OCI-LY1 (cell line): ENCODE data around the gene ZEB1.

Source experiments
- H2AFZ ChIP-seq: fragments of 200-600 bp; sonication (generic), shearing (Covaris generic); 2 replicates; pipeline ENCODE4 v1.6.0; 2014; ENCODE audit warnings: antibody characterized with exemption, mild to moderate bottlenecking, low read length
- H3F3A ChIP-seq: fragments of 200-600 bp; sonication (generic), shearing (Covaris generic); 2 replicates; pipeline ENCODE4 v1.6.0; 2014; ENCODE audit warnings: mild to moderate bottlenecking, antibody characterized with exemption, low read length, moderate library complexity; ENCODE audit not compliant: insufficient read depth
- H3K27ac ChIP-seq: fragments of 200-600 bp; sonication (generic); 2 replicates; pipeline ENCODE4 v1.5.1; 2014; ENCODE audit warnings: low read length, mixed run types, mild to moderate bottlenecking, low read depth; ENCODE audit not compliant: poor library complexity, severe bottlenecking
- H3K27me3 ChIP-seq: fragments of 200-600 bp; sonication (generic); 2 replicates; pipeline ENCODE4 v1.6.0; 2014; ENCODE audit warnings: antibody characterized with exemption, mild to moderate bottlenecking, low read length, moderate library complexity; ENCODE audit not compliant: insufficient read depth
- H3K36me3 ChIP-seq: fragments of 200-600 bp; sonication (generic); 2 replicates; pipeline ENCODE4 v1.6.1; 2014; ENCODE audit warnings: mild to moderate bottlenecking, antibody characterized with exemption, low read length, moderate library complexity, mixed read lengths; ENCODE audit not compliant: insufficient read depth
- H3K4me1 ChIP-seq: fragments of 200-600 bp; sonication (generic); 2 replicates; pipeline ENCODE4 v1.5.1; 2014; ENCODE audit warnings: mild to moderate bottlenecking, low read length, moderate library complexity; ENCODE audit not compliant: insufficient read depth, severe bottlenecking
- H3K4me2 ChIP-seq: fragments of 200-600 bp; sonication (generic), shearing (Covaris generic); 2 replicates; pipeline ENCODE4 v1.6.1; 2014; ENCODE audit warnings: low read length
- H3K4me3 ChIP-seq: fragments of 200-600 bp; sonication (generic); 2 replicates; pipeline ENCODE4 v1.5.1; 2014; ENCODE audit warnings: low read length, low read depth, mild to moderate bottlenecking, mixed read lengths; ENCODE audit not compliant: poor library complexity, severe bottlenecking
- H3K79me2 ChIP-seq: fragments of 200-600 bp; shearing (Covaris generic); 2 replicates; pipeline ENCODE4 v1.6.1; 2016; ENCODE audit warnings: mixed run types, low read length, mixed read lengths; ENCODE audit not compliant: insufficient read depth
- H3K9ac ChIP-seq: fragments of 200-600 bp; sonication (generic), shearing (Covaris generic); 2 replicates; pipeline ENCODE4 v1.6.1; 2014; ENCODE audit warnings: mild to moderate bottlenecking, low read length, mixed read lengths
- H3K9me2 ChIP-seq: fragments of 200-600 bp; sonication (generic), shearing (Covaris generic); 2 replicates; pipeline ENCODE4 v1.6.1; 2014; ENCODE audit warnings: low read depth, mild to moderate bottlenecking, low read length, mixed read lengths
- H3K9me3 ChIP-seq: fragments of 200-600 bp; shearing (Covaris generic); 2 replicates; pipeline ENCODE4 v1.6.1; 2014; ENCODE audit warnings: low read length, mixed read lengths
- H4K20me1 ChIP-seq: fragments of 200-600 bp; sonication (generic), shearing (Covaris generic); 2 replicates; pipeline ENCODE4 v1.6.0; 2016; ENCODE audit warnings: mild to moderate bottlenecking, low read length; ENCODE audit not compliant: insufficient read depth
- CTCF ChIP-seq: fragments of 200-600 bp; sonication (generic), shearing (Covaris generic); IDR thresholded peaks from 2 replicates; pipeline ENCODE4 v1.5.1; 2017; ENCODE audit warnings: mild to moderate bottlenecking, antibody characterized with exemption, low read length, moderate library complexity, mixed read lengths
- EZH2 ChIP-seq: fragments of 200-600 bp; sonication (generic), shearing (Covaris generic); IDR thresholded peaks from 2 replicates; pipeline ENCODE4 v1.8.0; 2017; ENCODE audit warnings: borderline replicate concordance, mixed run types, mild to moderate bottlenecking, antibody characterized with exemption, low read length, moderate library complexity, mixed read lengths

ZEB1 gene

GRCh38 chr10:31383810-31384588 lies 65.0 kb downstream of the ZEB1 start:
- no peak for TF ChIP-seq EZH2
- Histone ChIP-seq H3K9ac (no peak overlapping the region), H3K9me2 (no peaks in the 10 kb centered on the region), H3K9me3 (no peaks in the 10 kb centered on the region), H3K27ac (no peak overlapping the region), H3K79me2 (peaks cover 33% of the 10 kb centered on the region; the same call in 1 of the 2 replicates), H2AFZ (no peak overlapping the region), H3K4me2 (0 out of 2 replicates have a peak overlapping the region, but pooled peaks have one; percentile 14), H4K20me1 (no peaks in the 10 kb centered on the region), H3K36me3 (peaks cover 18% of the 10 kb centered on the region; the same call in 1 of the 2 replicates), H3K27me3 (no peaks in the 10 kb centered on the region), H3K4me3 (no peak overlapping the region), H3K4me1 (peaks cover 12% of the 10 kb centered on the region), H3F3A (no peaks in the 10 kb centered on the region)

GRCh38 chr10:31384589-31384949 lies 65.6 kb downstream of the ZEB1 start:
- no peaks in the 10 kb centered on the region for H4K20me1 ChIP-seq

GRCh38 chr10:31390804-31391203 lies 71.8 kb downstream of the ZEB1 start:
- Histone ChIP-seq H3K79me2 (no peaks in the 10 kb centered on the region), H3K4me1 (no peaks in the 10 kb centered on the region), H3K4me3 (no peak overlapping the region)

More at GRCh38 chr10:31384589-31384949, 65.6 kb downstream of the ZEB1 start:
- no peak overlapping the region for H2AFZ ChIP-seq
- H3K4me1 ChIP-seq: peaks cover 12% of the 10 kb centered on the region
- peaks cover 33% of the 10 kb centered on the region; the same call in 1 of the 2 replicates for H3K79me2 ChIP-seq
- H3K9me3 ChIP-seq: no peaks in the 10 kb centered on the region
- H3K36me3 ChIP-seq: peaks cover 23% of the 10 kb centered on the region; the same call in 1 of the 2 replicates
- H3K27me3 ChIP-seq: no peaks in the 10 kb centered on the region
- TF ChIP-seq CTCF: no peak
- no peak for TF ChIP-seq EZH2
- H3K9me2 ChIP-seq: no peaks in the 10 kb centered on the region
- H3F3A ChIP-seq: no peaks in the 10 kb centered on the region
- H3K9ac ChIP-seq: no peak overlapping the region
- H3K4me3 ChIP-seq: no peak overlapping the region
- H3K4me2 ChIP-seq: 0 out of 2 replicates have a peak overlapping the region, but pooled peaks have one; percentile 14
- no peak overlapping the region for H3K27ac ChIP-seq

More at GRCh38 chr10:31390804-31391203, 71.8 kb downstream of the ZEB1 start:
- H4K20me1 ChIP-seq: no peaks in the 10 kb centered on the region
- H3K9ac ChIP-seq: no peak overlapping the region
- no peaks in the 10 kb centered on the region for H3K9me2 ChIP-seq
- no peaks in the 10 kb centered on the region for H3F3A ChIP-seq
- H3K4me2 ChIP-seq: no peak overlapping the region
- peaks cover 34% of the 10 kb centered on the region for H3K36me3 ChIP-seq
- H2AFZ ChIP-seq: no peak overlapping the region
- no peaks in the 10 kb centered on the region for H3K27me3 ChIP-seq
- no peaks in the 10 kb centered on the region for H3K9me3 ChIP-seq
- TF ChIP-seq CTCF (no peak), EZH2 (no peak)
- H3K27ac ChIP-seq: no peak overlapping the region
